Muscle of back (tissue), 13 donors: ENCODE data around the gene ARMH2. TPM values are rescaled to one million over a fixed set of nuclear protein-coding genes. Genes with fewer than 3 reads are reported as not detected.

ENCODE experiments used
- DNase-seq, 3 donors: peaks; one replicate each; pipeline versions ENCODE4 v3.0.0 to v3.0.0-alpha.2; 2013
- long read RNA-seq, 9 donors: transcript quantifications; one replicate each; lab custom pipeline, GENCODE V29; 2026
- polyA plus RNA-seq, 10 donors: library from polyadenylated mRNA; unstranded; fragments of 120-200 nt; gene quantifications; one replicate each; pipeline ENCODE4 v1.2.1, GENCODE V29; 2013; ENCODE audit not compliant: insufficient read length in 10 of 10

Gene ARMH2
- not detected for polyA plus RNA-seq
- long read RNA-seq, donor 1: 0 reads
- long read RNA-seq, donor 2: 0 reads
- long read RNA-seq, donor 3: 0 reads
- long read RNA-seq, donor 4: 0 reads
- long read RNA-seq, donor 5: 0 reads
- long read RNA-seq, donor 6: 0 reads
- long read RNA-seq, donor 7: 0 reads
- long read RNA-seq, donor 8: 0 reads
- long read RNA-seq, donor 9: 0 reads

GRCh38 chr6:24798740-24799540 lies at the start of gene ARMH2:
Gene ARMH2 (minus strand): TSS chr6:24798917. CDS start chr6:24798857, 60 bp downstream.
- no peak for DNase-seq

GRCh38 chr6:24848461-24848860 lies 49.7 kb upstream of the ARMH2 start:
- DNase-seq: no peak

- no peak for DNase-seq
These were observed 48.7 kb upstream of the ARMH2 start for GRCh38 chr6:24847402-24847801.

GRCh38 chr6:24845578-24845977 lies 46.9 kb upstream of the ARMH2 start:
- DNase-seq: no peak

GRCh38 chr6:24844903-24845302 lies 46.2 kb upstream of the ARMH2 start:
- no peak for DNase-seq

- DNase-seq: no peak
These were observed 45.3 kb upstream of the ARMH2 start for GRCh38 chr6:24844061-24844460.

GRCh38 chr6:24840187-24840586 lies 41.5 kb upstream of the ARMH2 start:
- no peak for DNase-seq

GRCh38 chr6:24838994-24839393 lies 40.3 kb upstream of the ARMH2 start:
- DNase-seq: no peak

GRCh38 chr6:24838081-24838480 lies 39.4 kb upstream of the ARMH2 start:
- peak in 2 of 3 donors; percentile 55 to 70 for DNase-seq

GRCh38 chr6:24836109-24836508 lies 37.4 kb upstream of the ARMH2 start:
- DNase-seq: peak in 2 of 3 donors; percentile 52 to 69

GRCh38 chr6:24833711-24834386 lies 35.1 kb upstream of the ARMH2 start:
- no peak for DNase-seq

GRCh38 chr6:24832794-24833193 lies 34.1 kb upstream of the ARMH2 start:
- no peak for DNase-seq

- DNase-seq: no peak
These were observed 33.3 kb upstream of the ARMH2 start for GRCh38 chr6:24831771-24832716.

- no peak for DNase-seq
These were observed 30.9 kb upstream of the ARMH2 start for GRCh38 chr6:24829657-24830056.

- DNase-seq: no peak
These were observed 29.3 kb upstream of the ARMH2 start for GRCh38 chr6:24827970-24828369.

- DNase-seq: no peak
These were observed 28.4 kb upstream of the ARMH2 start for GRCh38 chr6:24827162-24827561.

GRCh38 chr6:24825130-24825630 lies 26.5 kb upstream of the ARMH2 start:
- DNase-seq: no peak

GRCh38 chr6:24824142-24824938 lies 25.6 kb upstream of the ARMH2 start:
- peak in 2 of 3 donors; percentile 42 to 74 for DNase-seq

GRCh38 chr6:24823185-24823584 lies 24.5 kb upstream of the ARMH2 start:
- DNase-seq: no peak

GRCh38 chr6:24822696-24823095 lies 24.0 kb upstream of the ARMH2 start:
- no peak for DNase-seq
